GM08714 (cell line): ENCODE data around the gene ZC3H13.

Source experiments
- H3K4me3 ChIP-seq: fragments of 200-500 bp; sonication (Bioruptor generic); 2 replicates; pipeline ENCODE4 v1.5.1; 2014; ENCODE audit warnings: mild to moderate bottlenecking, low read length, inconsistent platforms
- ZNF274 ChIP-seq: IDR thresholded peaks from 2 replicates; pipeline ENCODE4 v1.6.1; 2012; ENCODE audit warnings: mild to moderate bottlenecking, low read depth, low read length

ZC3H13 gene

DNA sequence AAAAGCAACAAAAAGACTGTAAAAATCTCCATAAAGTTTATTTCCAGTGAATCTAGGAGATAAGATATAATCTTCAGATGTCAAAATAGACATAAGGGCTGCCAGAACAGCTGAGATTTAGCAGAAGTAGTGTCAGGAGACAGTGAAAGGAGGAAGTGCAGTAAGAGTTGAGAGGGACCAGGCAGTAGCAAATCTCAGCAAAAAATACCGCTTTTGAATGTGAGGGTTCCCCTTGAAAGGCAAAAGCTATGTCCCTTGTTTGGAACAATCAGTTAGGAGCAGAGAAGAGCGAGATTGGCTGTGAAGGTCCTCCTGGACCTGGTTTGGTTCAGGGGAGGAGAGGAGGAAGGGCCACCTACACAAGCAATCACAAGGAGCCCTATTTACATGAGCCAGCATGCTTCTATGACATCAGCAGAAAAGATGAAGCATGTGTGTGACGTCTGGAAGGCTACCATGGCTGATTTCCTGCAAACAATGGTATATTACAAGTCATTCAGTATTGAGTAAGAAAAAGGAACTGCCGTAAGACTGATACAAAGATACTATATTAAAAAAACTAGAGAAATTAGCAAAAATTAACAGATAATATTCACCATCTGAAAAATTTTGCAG, 102.1 kb downstream of the ZC3H13 start:
- no peak for TF ChIP-seq ZNF274
- no peak overlapping the region for H3K4me3 ChIP-seq

DNA sequence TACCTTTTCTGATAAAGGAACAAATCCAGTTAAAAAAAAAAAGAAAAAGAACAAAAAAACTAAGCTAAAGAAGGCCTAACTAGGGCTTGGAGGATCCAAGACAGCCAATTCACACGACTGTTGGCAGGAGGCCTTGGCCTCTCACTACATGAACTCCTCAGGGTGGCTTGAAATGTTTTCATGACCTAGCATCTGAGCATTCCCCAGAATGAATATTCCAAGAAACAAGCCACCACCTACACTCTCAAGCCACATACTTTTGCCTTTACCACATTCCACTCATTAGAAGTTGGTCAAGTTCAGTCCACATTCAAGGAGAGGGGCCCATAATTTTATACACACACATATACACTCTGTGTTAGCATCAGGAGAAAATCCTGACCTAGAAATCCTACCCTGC, 103.4 kb downstream of the ZC3H13 start:
- no peak overlapping the region for H3K4me3 ChIP-seq
- TF ChIP-seq ZNF274: no peak

DNA sequence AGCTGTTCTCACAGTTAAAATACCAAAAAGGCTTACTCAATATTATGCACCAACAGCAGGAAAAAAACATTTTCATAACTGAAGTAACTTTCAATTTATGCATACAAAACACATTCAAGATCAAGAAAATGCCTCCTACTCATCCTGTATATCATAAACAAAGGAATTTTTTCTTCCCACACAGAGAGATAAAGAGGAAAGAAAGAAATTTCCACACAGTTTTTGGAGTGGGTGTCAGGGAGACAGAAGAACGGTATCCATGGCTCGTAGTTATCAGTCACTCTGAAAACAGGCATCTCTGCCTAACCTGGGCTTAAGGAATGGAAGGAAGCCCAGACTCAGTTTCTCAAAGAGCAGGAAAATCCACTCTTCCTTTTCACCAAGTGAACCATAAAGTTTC, 108.6 kb downstream of the ZC3H13 start:
- TF ChIP-seq ZNF274: no peak
- no peak overlapping the region for H3K4me3 ChIP-seq

DNA sequence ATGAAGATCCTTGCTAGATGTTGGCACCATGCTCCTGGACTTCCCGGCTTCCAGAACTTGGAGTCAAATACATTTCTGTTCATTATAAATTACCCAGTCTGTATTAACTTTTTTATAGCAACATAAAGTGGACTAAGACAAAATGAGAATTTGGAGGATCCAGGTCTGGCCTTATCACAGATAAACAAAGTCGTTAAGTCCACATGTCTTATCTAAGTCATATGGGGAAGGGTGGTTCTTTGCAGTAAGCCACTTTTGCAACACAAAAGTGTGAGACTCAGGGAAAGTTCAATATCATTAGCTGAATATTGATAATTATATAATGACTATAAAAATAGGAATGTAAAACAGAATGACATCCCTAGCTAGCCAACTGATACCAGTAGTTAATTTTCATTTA, 109.4 kb downstream of the ZC3H13 start:
- no peak for TF ChIP-seq ZNF274
- H3K4me3 ChIP-seq: no peak overlapping the region

DNA sequence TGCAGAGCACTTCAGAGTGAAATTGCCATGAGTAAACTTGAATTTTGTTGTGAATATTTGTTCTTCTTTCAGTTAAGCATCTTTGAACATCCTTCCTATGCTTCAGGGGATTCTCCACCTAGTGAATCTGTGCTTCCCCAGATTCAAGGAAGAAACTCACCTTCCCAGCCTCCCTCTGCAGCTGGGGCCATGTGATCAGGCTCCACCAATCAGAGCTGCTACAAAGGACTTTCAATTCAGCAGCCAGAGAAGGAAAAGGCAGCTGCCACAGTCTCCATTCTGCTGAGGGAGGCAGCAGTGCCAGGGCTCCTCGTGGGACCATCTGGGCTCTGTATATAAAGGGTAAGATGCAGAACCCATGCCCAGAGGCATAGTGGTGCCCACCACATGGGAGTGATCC, 111.3 kb downstream of the ZC3H13 start:
- H3K4me3 ChIP-seq: no peak overlapping the region
- no peak for TF ChIP-seq ZNF274

DNA sequence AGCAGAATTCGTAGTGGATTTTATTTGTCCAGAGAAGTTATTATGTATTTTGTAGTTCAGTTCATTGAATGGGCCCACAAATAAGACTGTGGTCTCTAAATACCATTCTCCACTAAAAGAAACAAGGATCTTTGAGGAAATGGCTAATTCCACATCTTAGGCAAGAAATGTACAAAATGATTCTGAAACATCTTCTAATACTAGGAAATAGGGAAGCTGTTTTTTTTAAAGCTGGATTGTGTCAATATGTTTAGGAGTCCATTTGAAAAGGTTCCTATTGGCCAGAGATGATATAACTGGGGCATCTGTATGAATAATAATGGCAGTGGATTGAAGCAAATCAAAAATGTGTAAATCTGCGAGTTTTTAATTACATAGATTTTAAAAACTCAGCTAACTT, 112.5 kb downstream of the ZC3H13 start:
- H3K4me3 ChIP-seq: no peak overlapping the region
- no peak for TF ChIP-seq ZNF274

DNA sequence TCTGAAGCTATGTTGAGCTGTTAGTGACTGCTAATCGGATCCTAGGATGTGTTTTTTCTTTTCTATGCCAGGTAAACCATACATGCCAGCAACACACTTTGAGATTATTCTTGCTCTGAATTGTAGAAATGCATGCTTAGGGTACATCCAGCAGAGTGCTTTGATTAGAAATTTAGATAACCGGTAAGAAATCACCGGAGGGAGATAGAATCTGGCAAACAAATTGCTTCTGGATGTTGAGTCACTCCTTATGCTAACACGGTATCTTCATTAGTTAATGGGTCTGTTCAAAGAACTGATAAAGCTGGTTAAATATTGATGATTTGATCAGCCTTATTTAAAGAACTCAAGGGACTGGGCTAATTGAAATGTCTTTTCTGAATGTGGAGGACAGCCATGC, 115.9 kb downstream of the ZC3H13 start:
- TF ChIP-seq ZNF274: no peak
- no peak overlapping the region for H3K4me3 ChIP-seq

DNA sequence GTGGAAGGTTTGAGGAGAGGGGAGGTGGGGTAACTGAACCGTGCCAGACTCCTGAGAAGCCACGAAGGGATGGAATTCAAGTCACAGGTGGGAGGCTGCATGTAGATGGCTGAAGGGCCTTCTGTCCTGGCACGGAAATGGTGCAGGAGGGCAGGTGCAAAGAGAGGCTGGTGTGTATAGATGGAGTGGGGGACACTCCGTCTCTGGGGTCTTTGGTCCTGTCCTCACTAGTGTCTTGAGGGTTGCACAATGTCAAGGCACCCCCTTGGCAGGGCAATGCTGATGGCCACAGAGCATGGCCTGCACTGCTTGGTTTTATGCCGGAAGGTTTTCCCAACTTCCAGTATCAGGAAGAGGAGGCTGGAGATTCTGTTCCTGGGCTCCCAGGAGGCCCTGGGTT, 118.3 kb downstream of the ZC3H13 start:
- no peak overlapping the region for H3K4me3 ChIP-seq
- TF ChIP-seq ZNF274: no peak

DNA sequence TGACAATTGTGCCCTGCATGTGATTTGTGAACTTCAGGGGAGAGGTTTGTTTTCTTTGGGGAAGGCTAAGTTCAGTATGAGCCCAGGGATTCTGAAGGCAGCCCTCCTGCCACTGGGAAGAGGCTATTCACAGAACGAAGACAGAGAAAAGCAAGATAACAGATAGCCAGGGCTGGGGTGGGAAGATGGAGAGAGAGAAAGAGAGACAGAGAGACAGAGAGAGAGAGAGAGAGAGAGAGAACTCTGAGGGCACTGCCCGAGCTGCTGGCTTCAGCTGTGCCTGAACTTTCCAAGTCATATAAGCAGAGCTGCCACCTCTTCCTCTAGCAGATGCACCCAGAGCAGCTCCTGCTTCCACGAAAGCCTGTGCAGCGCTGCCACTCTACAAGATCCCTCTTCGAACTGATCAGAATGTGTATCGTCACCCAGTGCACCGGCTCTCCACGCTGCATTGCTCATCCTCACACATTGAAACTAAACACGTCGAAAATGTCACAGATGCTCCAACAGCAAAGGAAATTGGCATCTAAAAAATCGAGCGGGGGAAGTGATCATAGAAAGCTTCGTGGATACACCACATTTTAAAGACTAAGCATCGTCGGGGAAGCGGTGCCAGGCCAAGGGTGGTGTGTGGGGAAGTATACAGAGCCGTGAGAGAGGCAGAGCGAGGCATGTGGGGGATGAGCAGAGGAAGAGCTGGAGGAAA, 119.2 kb downstream of the ZC3H13 start:
- no peak overlapping the region for H3K4me3 ChIP-seq
- no peak for TF ChIP-seq ZNF274

DNA sequence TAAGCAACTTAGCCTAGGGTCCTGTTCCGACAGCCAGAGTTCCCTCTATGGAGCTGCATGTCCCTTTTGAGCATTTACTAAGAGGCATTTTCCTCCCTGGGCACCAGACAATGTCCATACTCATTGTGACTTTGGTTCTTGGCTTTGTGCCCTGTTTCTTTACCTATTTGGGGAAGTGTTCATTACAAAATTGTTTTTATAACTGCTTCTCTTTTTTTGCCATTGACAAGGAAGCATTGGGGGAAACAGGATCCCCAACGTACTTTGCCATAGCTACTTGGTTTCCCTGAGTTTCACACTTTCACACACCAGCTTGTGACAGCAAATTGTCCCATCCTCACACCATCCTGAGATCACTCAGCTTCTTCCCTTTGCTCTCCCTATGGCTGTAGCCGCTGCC, 119.9 kb downstream of the ZC3H13 start:
- no peak overlapping the region for H3K4me3 ChIP-seq
- no peak for TF ChIP-seq ZNF274

DNA sequence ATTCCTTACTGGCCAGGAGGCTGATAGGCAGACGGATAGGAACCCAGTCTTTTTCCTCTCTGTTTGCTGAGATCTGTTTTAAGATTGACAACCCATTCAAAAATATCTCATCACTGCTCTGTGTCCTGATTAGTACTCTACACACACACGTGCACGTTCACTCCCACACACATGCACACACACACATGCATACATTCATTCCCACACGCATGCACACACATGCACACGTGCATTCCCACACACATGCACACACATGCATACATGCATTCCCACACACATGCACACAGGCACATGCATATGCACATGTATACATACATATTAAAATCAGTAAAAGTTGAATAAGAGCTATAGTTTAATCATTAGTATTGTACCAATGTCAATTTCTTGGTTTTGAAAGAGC, 120.4 kb downstream of the ZC3H13 start:
- no peak for TF ChIP-seq ZNF274
- H3K4me3 ChIP-seq: no peak overlapping the region

DNA sequence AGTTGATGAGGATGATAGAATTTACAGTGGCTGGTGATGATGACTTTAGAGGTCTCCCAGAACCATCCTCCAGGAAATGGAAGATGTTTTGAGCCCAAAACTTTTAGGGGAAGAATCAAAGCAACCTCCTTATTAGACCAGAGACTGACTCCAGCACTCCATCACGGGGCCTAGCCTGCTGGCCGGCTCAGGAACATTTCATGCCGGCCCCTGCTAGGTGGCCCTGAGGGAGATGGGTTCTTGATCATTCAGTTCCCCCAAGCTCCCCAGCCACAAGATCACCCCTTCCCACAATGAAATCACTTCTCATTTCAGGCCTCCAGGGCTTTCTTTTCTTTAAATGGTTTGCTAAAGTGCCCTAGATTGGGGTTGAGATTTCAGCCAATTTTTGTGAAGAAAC, 121.3 kb downstream of the ZC3H13 start:
- TF ChIP-seq ZNF274: no peak
- no peak overlapping the region for H3K4me3 ChIP-seq

DNA sequence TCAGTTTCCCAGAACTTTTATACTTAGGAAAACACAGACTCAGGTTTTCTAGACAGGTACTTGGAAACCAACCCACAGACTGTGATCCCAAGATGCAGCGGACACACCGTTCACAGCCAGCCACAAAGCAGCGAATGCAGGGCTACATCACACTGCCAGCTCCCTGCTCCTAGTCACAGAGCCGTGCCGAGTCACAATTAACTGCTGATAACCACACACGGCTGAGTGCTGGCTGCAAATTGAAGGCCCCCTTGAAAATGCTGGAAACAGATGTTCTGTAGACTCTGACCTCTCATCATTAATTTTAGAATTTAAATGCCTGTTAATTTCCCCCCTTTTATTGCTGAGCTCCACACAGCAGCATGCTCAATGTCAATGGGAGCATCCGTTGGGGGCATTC, 122.4 kb downstream of the ZC3H13 start:
- H3K4me3 ChIP-seq: no peak overlapping the region

DNA sequence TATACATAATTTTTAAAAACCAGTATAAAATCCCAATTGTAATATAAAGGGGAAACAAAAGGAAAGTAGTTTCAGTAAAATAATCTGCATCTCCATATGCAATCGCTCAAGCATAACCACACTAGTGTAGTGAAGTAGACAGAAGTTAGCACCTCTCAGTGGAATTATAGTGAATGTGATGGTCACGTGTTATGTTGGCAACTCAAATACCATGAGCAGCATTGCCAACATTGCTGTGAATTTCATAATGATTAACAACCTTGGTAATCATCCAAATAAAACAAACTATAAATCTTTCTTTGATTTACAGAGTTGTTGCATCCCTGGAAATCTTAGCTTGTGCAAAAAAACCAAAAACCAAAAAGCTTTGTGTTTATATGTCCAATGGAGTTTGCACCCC, 123.7 kb downstream of the ZC3H13 start:
- TF ChIP-seq ZNF274: no peak

More for the DNA sequence above, 122.4 kb downstream of the ZC3H13 start:
- TF ChIP-seq ZNF274: no peak

DNA sequence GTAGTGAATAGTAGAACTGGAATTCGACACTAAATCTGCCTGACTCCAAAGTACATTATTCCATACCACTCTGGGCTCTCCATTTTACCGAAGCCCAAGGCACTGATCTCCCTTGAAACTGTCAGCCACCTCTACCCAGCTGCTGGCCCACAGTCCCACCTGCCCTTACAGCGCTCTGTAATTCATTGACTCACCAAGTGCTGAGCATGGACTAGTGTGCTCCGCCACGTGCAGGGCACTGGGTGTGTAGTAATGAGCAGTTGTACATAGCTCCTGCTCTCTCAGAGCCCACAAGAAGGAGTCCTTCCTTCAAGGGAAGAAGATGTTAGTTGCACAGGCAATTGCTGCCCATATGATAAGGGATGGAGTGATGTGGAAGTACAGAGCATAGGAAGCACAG, 124.4 kb downstream of the ZC3H13 start:
- no peak for TF ChIP-seq ZNF274
- H3K4me3 ChIP-seq: no peak overlapping the region

More for the DNA sequence above, 123.7 kb downstream of the ZC3H13 start:
- H3K4me3 ChIP-seq: no peak overlapping the region

DNA sequence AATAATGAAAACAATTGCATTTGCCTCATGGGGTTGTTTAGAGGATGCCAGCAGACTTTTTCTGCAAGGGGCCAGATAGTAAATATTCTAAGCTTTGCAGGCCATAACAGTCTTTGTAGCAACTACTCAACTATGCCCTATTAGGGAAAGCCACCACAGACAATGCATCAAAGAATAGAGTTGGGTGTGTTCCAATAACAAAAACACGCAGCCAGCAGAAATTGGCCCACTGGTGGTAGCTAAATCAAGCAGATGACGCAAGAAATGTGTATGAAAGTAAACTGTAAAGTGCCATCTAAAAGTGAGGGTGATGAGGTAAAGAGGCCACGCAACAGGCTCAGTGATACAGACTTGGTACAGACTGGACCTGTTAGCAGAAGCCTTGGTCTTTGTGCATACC, 125.8 kb downstream of the ZC3H13 start:
- no peak overlapping the region for H3K4me3 ChIP-seq
- no peak for TF ChIP-seq ZNF274
